MCF 10A (cell line): ENCODE data around the gene MAP4K5. TPM values are rescaled to one million over a fixed set of nuclear protein-coding genes. Genes with fewer than 3 reads are reported as not detected.

Source experiments
- BruUV-seq: library from RNA; stranded (reverse); fragments of 400-500 nt; replicated peaks from 2 replicates; lab custom pipeline; 2021; lab: Mats Ljungman, UMichigan
- CTCF ChIA-PET: fragments of 300-600 bp; sonication (Branson Sonifier 250); formaldehyde crosslinking; extraction: SDS; loops from one replicate; lab custom pipeline; 2021; ENCODE audit warnings: antibody characterized with exemption, inconsistent platforms; lab: Yijun Ruan, JAX
- POLR2A ChIA-PET: fragments of 300-600, 350-650 bp; sonication (Branson Sonifier 250); formaldehyde crosslinking; extraction: SDS; loops from one replicate; lab custom pipeline; 2020; ENCODE audit warnings: antibody characterized with exemption, inconsistent platforms; lab: Yijun Ruan, JAX
- DNase-seq: peaks from one replicate; pipeline ENCODE4 v3.0.0-alpha.2; 2018; ENCODE audit not compliant: unreplicated experiment
- H3K27ac Mint-ChIP-seq: one replicate; pipeline ENCODE4 v1.8.0; 2022; ENCODE audit warnings: mild to moderate bottlenecking, low read depth, mixed read lengths; ENCODE audit not compliant: unreplicated experiment
- H3K27me3 Mint-ChIP-seq: one replicate; pipeline ENCODE4 v1.8.0; 2022; ENCODE audit warnings: mixed read lengths; ENCODE audit not compliant: insufficient read depth, unreplicated experiment
- H3K36me3 Mint-ChIP-seq: one replicate; pipeline ENCODE4 v1.8.0; 2022; ENCODE audit warnings: mild to moderate bottlenecking, moderate library complexity, mixed read lengths; ENCODE audit not compliant: insufficient read depth, unreplicated experiment
- H3K4me1 Mint-ChIP-seq: one replicate; pipeline ENCODE4 v1.8.0; 2022; ENCODE audit warnings: mixed read lengths; ENCODE audit not compliant: insufficient read depth, unreplicated experiment
- H3K4me3 Mint-ChIP-seq: one replicate; pipeline ENCODE4 v1.8.0; 2022; ENCODE audit warnings: mild to moderate bottlenecking, moderate library complexity, mixed read lengths; ENCODE audit not compliant: unreplicated experiment
- H3K9me3 Mint-ChIP-seq: one replicate; pipeline ENCODE4 v1.8.0; 2022; ENCODE audit warnings: mixed read lengths; ENCODE audit not compliant: unreplicated experiment
- CTCF ChIP-seq: fragments of 200-600 bp; IDR thresholded peaks from one replicate; pipeline ENCODE4 v1.8.0; 2022; ENCODE audit warnings: antibody characterized with exemption, mild to moderate bottlenecking; ENCODE audit not compliant: unreplicated experiment
- intact Hi-C: fragments of 100-400 bp; cut with micrococcal nuclease; formaldehyde crosslinking; loops from 2 replicates; pipeline ENCODE4 v1.14.1; 2022
- total RNA-seq: library from RNA; stranded (reverse); gene quantifications from 2 replicates; pipeline ENCODE4 v1.2.3, GENCODE V29; 2022

MAP4K5 gene
- total RNA-seq, 1 experiment from 2014 or later = 45.7 TPM

- DNase-seq = peak; percentile 61
- no peaks in the 10 kb centered on the region for H3K27me3 Mint-ChIP-seq
- CTCF ChIA-PET = interaction anchor here (0.6 to 1.0 kb wide), 4 partner anchors 11 to 260 kb away, joined by 3 read pairs; no protein-coding TSS in a partner anchor
- no peak for TF ChIP-seq CTCF
- H3K4me3 Mint-ChIP-seq = no peak overlapping the region
- POLR2A ChIA-PET = interaction anchor here (0.6 to 1.9 kb wide), 13 partner anchors 9 to 1112 kb away, joined by 3 to 7 read pairs (median 3); partner anchors contain the start of genes CDKL1, L2HGDH and MAP4K5
- peak overlapping the region; percentile 71 for H3K27ac Mint-ChIP-seq
- no TSS peak for BruUV-seq
- H3K4me1 Mint-ChIP-seq = peaks cover 16% of the 10 kb centered on the region
- H3K36me3 Mint-ChIP-seq = peaks cover 35% of the 10 kb centered on the region
- intact Hi-C loops = loop anchor here (1.0 to 10.0 kb wide), 3 partner anchors 58 to 132 kb away; partner anchors contain the start of genes CDKL1 and MAP4K5
- H3K9me3 Mint-ChIP-seq = no peaks in the 10 kb centered on the region
Measured at GRCh38 chr14:50452979-50453705, 79.2 kb downstream of the MAP4K5 start.

GRCh38 chr14:50452296-50452695 lies 80.1 kb downstream of the MAP4K5 start:
- H3K27ac Mint-ChIP-seq = peak overlapping the region; percentile 71
- ChIA-PET POLR2A (interaction anchor here (0.6 to 2.5 kb wide), 2 partner anchors 56 to 104 kb away, joined by 3 to 9 read pairs; partner anchors contain the start of gene CDKL1), CTCF (interaction anchor here (0.6 to 1.0 kb wide), 2 partner anchors 11 to 261 kb away, joined by 3 read pairs; no protein-coding TSS in a partner anchor)
- H3K9me3 Mint-ChIP-seq = no peaks in the 10 kb centered on the region
- H3K4me3 Mint-ChIP-seq = no peak overlapping the region
- peaks cover 40% of the 10 kb centered on the region for H3K36me3 Mint-ChIP-seq
- H3K27me3 Mint-ChIP-seq = no peaks in the 10 kb centered on the region
- peak; percentile 6 for DNase-seq
- TF ChIP-seq CTCF = no peak
- intact Hi-C loops = loop anchor here (2.0 to 10.0 kb wide), 2 partner anchors 57 to 81 kb away; partner anchors contain the start of genes CDKL1 and MAP4K5
- BruUV-seq = no TSS peak
- peaks cover 16% of the 10 kb centered on the region for H3K4me1 Mint-ChIP-seq

- Mint-ChIP-seq H3K4me3 (no peak overlapping the region), H3K9me3 (no peaks in the 10 kb centered on the region), H3K36me3 (peaks cover 43% of the 10 kb centered on the region), H3K27ac (no peak overlapping the region), H3K4me1 (peaks cover 16% of the 10 kb centered on the region), H3K27me3 (no peaks in the 10 kb centered on the region)
- POLR2A ChIA-PET = interaction anchor here (0.6 to 2.5 kb wide), 3 partner anchors 56 to 140 kb away, joined by 3 to 9 read pairs (median 7); partner anchors contain the start of genes CDKL1, DMAC2L and L2HGDH
- CTCF ChIA-PET = interaction anchor here (0.7 to 1.0 kb wide), 2 partner anchors 10 to 284 kb away, joined by 3 read pairs; no protein-coding TSS in a partner anchor
- no peak for DNase-seq
- no TSS peak for BruUV-seq
- no peak for TF ChIP-seq CTCF
- intact Hi-C loops = loop anchor here (2.0 to 10.0 kb wide), 2 partner anchors 57 to 81 kb away; partner anchors contain the start of genes CDKL1 and MAP4K5
Measured at GRCh38 chr14:50451854-50452253, 80.5 kb downstream of the MAP4K5 start.

GRCh38 chr14:50447461-50447860 lies 84.9 kb downstream of the MAP4K5 start:
- H3K27ac Mint-ChIP-seq = no peak overlapping the region
- BruUV-seq = no TSS peak
- peaks cover 1% of the 10 kb centered on the region for H3K4me1 Mint-ChIP-seq
- H3K36me3 Mint-ChIP-seq = peaks cover 66% of the 10 kb centered on the region
- CTCF ChIA-PET = interaction anchor here (0.6 to 1.0 kb wide), 2 partner anchors 82 to 567 kb away, joined by 3 read pairs; no protein-coding TSS in a partner anchor
- intact Hi-C loops = no loop called here
- H3K27me3 Mint-ChIP-seq = no peaks in the 10 kb centered on the region
- no peaks in the 10 kb centered on the region for H3K9me3 Mint-ChIP-seq
- no peak overlapping the region for H3K4me3 Mint-ChIP-seq
- TF ChIP-seq CTCF = no peak
- POLR2A ChIA-PET = interaction anchor here (0.6 to 1.8 kb wide), 9 partner anchors 10 to 262 kb away, joined by 3 to 6 read pairs (median 3); no protein-coding TSS in a partner anchor
- DNase-seq = peak; percentile 19
